Gastrocnemius medialis (tissue), 4 donors: ENCODE measurements around the gene PKMYT1. TPM values are rescaled to one million over a fixed set of nuclear protein-coding genes. Genes with fewer than 3 reads are reported as not detected.

Source experiments
- ATAC-seq, 2 donors: fragments of 150-250 bp; one replicate each; pipeline ENCODE4 v1.9.1; 2016
- DNase-seq, 2 donors: peaks; one replicate each; pipeline ENCODE4 v3.0.0-alpha.2; 2019
- H3K27ac ChIP-seq, 4 donors: fragments of 200-600 bp; sonication (generic); 1 replicate in 1 of 4; 2 replicates in 3 of 4; pipeline ENCODE4 v1.5.1; 2016 to 2018; ENCODE audit warnings: mild to moderate bottlenecking in 2 of 4, moderate library complexity in 1 of 4
- H3K27me3 ChIP-seq, 3 donors: fragments of 200-600 bp; sonication (generic) in 2 of 3; 1 replicate in 1 of 3; 2 replicates in 2 of 3; pipeline versions ENCODE4 v1.5.1 to v1.6.0; 2016 to 2019; ENCODE audit warnings: mild to moderate bottlenecking in 1 of 3, moderate library complexity in 1 of 3
- H3K36me3 ChIP-seq, 2 donors: fragments of 200-600 bp; sonication (generic) in 1 of 2; one replicate each; pipeline ENCODE4 v1.5.1; 2017 to 2018
- H3K4me1 ChIP-seq, 2 donors: fragments of 200-600 bp; sonication (generic) in 1 of 2; one replicate each; pipeline ENCODE4 v1.5.1; 2016 to 2017; ENCODE audit warnings: mild to moderate bottlenecking in 2 of 2
- H3K4me3 ChIP-seq, 4 donors: fragments of 200-600 bp; sonication (generic) in 3 of 4; 1 replicate in 1 of 4; 2 replicates in 3 of 4; pipeline ENCODE4 v1.5.1; 2016 to 2019; ENCODE audit warnings: mild to moderate bottlenecking in 2 of 4
- H3K9me3 ChIP-seq, 3 donors: fragments of 200-600 bp; sonication (generic) in 2 of 3; 1 replicate in 1 of 3; 2 replicates in 2 of 3; pipeline ENCODE4 v1.5.1; 2016 to 2019
- CTCF ChIP-seq, 5 experiments: fragments of 450-650 bp in 3 of 5; fragments of 200-600 bp in 2 of 5; sonication (generic) in 2 of 5; IDR thresholded peaks in 4 of 5; conservative IDR thresholded peaks in 1 of 5; 1 replicate in 4 of 5; 2 replicates in 1 of 5; pipeline ENCODE4 v1.5.1; 2016 to 2019; ENCODE audit warnings: antibody characterized with exemption in 5 of 5, mild to moderate bottlenecking in 3 of 5, moderate library complexity in 3 of 5
- POLR2A ChIP-seq, 2 donors: fragments of 450-650 bp; IDR thresholded peaks; one replicate each; pipeline ENCODE4 v1.6.1; 2017; ENCODE audit warnings: antibody characterized with exemption in 2 of 2, mild to moderate bottlenecking in 2 of 2, moderate library complexity in 2 of 2
- in situ Hi-C, 4 donors: fragments of 200-750 bp; cut with MboI; loops; one replicate each; pipeline versions ENCODE4 v1.15.0 to v1.8.0; 2017; ENCODE audit warnings: low sequenced_read_pairs in 4 of 4
- intact Hi-C: fragments of 100-400 bp; cut with DNase I; formaldehyde crosslinking; loops from one replicate; pipeline ENCODE4 v1.15.1; 2023; ENCODE audit warnings: low total_unique reads
- total RNA-seq, 4 donors: library from RNA; depleted of rRNA; stranded (reverse); fragments of >200 nt; gene quantifications; one replicate each; pipeline versions ENCODE4 v1.1.0 to v1.2.3, GENCODE V29; 2016

The PKMYT1 gene
- total RNA-seq, 4 donors from 2014 or later: 1.4 to 2.4 TPM; not detected in 2

GRCh38 chr16:2954656-2955381 is 25.4 kb downstream of the PKMYT1 start:
- in situ Hi-C loops (no loop called here), intact Hi-C loops (no loop called here)
- DNase-seq (no peak), ATAC-seq (no peak)
- Histone ChIP-seq H3K27me3 (peaks cover 35 to 40% (median 38%) of the 10 kb centered on the region in 3 donors), H3K4me3 (no peak overlapping the region), H3K36me3 (no peaks in the 10 kb centered on the region), H3K9me3 (no peaks in the 10 kb centered on the region), H3K27ac (no peak overlapping the region), H3K4me1 (peaks cover 0 to 3% of the 10 kb centered on the region in 2 donors)
- TF ChIP-seq POLR2A (IDR thresholded peaks at IDR 0.05) (no peak), CTCF (IDR thresholded peaks at IDR 0.05 in 4 of 5, conservative IDR thresholded peaks at IDR 0.05 in 1 of 5) (no peak)

GRCh38 chr16:2953706-2954627 is 26.3 kb downstream of the PKMYT1 start:
- H3K4me3 ChIP-seq: no peak overlapping the region
- no peak overlapping the region for H3K27ac ChIP-seq
- TF ChIP-seq POLR2A (IDR thresholded peaks at IDR 0.05) (no peak), CTCF (IDR thresholded peaks at IDR 0.05 in 4 of 5, conservative IDR thresholded peaks at IDR 0.05 in 1 of 5) (no peak)
- ATAC-seq: no peak
- H3K4me1 ChIP-seq: peaks cover 0 to 11% of the 10 kb centered on the region in 2 donors
- no peak for DNase-seq
- intact Hi-C loops (no loop called here), in situ Hi-C loops (no loop called here)
- H3K27me3 ChIP-seq: peaks cover 31 to 38% (median 31%) of the 10 kb centered on the region in 3 donors
- H3K9me3 ChIP-seq: no peaks in the 10 kb centered on the region
- H3K36me3 ChIP-seq: no peaks in the 10 kb centered on the region

GRCh38 chr16:2952679-2953078 is 27.6 kb downstream of the PKMYT1 start:
- TF ChIP-seq POLR2A (IDR thresholded peaks at IDR 0.05) (no peak), CTCF (IDR thresholded peaks at IDR 0.05 in 4 of 5, conservative IDR thresholded peaks at IDR 0.05 in 1 of 5) (no peak)
- H3K4me1 ChIP-seq: peaks cover 0 to 15% of the 10 kb centered on the region in 2 donors
- DNase-seq (no peak), ATAC-seq (no peak)
- no peak overlapping the region for H3K4me3 ChIP-seq
- peaks cover 24 to 30% (median 26%) of the 10 kb centered on the region in 3 donors for H3K27me3 ChIP-seq
- intact Hi-C loops: no loop called here
- in situ Hi-C loops: no loop called here
- no peaks in the 10 kb centered on the region for H3K9me3 ChIP-seq
- no peaks in the 10 kb centered on the region for H3K36me3 ChIP-seq
- H3K27ac ChIP-seq: no peak overlapping the region

GRCh38 chr16:2950773-2951172 is 29.5 kb downstream of the PKMYT1 start:
- H3K4me1 ChIP-seq: peaks cover 0 to 15% of the 10 kb centered on the region in 2 donors
- ATAC-seq (no peak), DNase-seq (no peak)
- no peak overlapping the region for H3K4me3 ChIP-seq
- peaks cover 0 to 6% of the 10 kb centered on the region in 2 donors for H3K36me3 ChIP-seq
- intact Hi-C loops (no loop called here), in situ Hi-C loops (no loop called here)
- H3K27ac ChIP-seq: no peak overlapping the region
- TF ChIP-seq POLR2A (IDR thresholded peaks at IDR 0.05): no peak
- no peak for TF ChIP-seq CTCF (IDR thresholded peaks at IDR 0.05 in 4 of 5, conservative IDR thresholded peaks at IDR 0.05 in 1 of 5)
- H3K27me3 ChIP-seq: peaks cover 9 to 12% (median 12%) of the 10 kb centered on the region in 3 donors
- no peaks in the 10 kb centered on the region for H3K9me3 ChIP-seq
